GM06990 (cell line): ENCODE measurements around the gene ICA1.
"Not testable (repeated sequence)": the region's sequence is repeated elsewhere in the genome, so short reads cannot be mapped to it uniquely, and the experiment has no call there.

Experiments used
- DNase-seq: peaks from one replicate; pipeline ENCODE4 v3.0.0-alpha.2; 2011; ENCODE audit not compliant: insufficient read length; ENCODE audit errors: extremely low read depth
- H3K27me3 ChIP-seq: replicated peaks from 2 replicates; pipeline ENCODE4 v1.6.0; 2011; ENCODE audit warnings: low read length; ENCODE audit not compliant: control insufficient read depth, insufficient read depth
- H3K36me3 ChIP-seq: 2 replicates; pipeline ENCODE4 v1.5.1; 2011; ENCODE audit warnings: low read length; ENCODE audit not compliant: control insufficient read depth, insufficient read depth
- H3K4me3 ChIP-seq: replicated peaks from 2 replicates; pipeline ENCODE4 v1.5.1; 2011; ENCODE audit warnings: low read depth, mild to moderate bottlenecking, control low read depth, low read length
- CTCF ChIP-seq: IDR thresholded peaks from 2 replicates; pipeline ENCODE4 v1.5.1; 2011; ENCODE audit warnings: low read length, control low read depth, mild to moderate bottlenecking, inconsistent platforms; ENCODE audit not compliant: insufficient read depth, poor library complexity, severe bottlenecking

ICA1 gene

GRCh38 chr7:8254215-8254614 lies 7.8 kb downstream of the ICA1 start:
- H3K4me3 ChIP-seq, result no peak overlapping the region
- DNase-seq, result no peak
- no peaks in the 10 kb centered on the region for H3K36me3 ChIP-seq
- no peaks in the 10 kb centered on the region for H3K27me3 ChIP-seq
- no peak for TF ChIP-seq CTCF

DNA sequence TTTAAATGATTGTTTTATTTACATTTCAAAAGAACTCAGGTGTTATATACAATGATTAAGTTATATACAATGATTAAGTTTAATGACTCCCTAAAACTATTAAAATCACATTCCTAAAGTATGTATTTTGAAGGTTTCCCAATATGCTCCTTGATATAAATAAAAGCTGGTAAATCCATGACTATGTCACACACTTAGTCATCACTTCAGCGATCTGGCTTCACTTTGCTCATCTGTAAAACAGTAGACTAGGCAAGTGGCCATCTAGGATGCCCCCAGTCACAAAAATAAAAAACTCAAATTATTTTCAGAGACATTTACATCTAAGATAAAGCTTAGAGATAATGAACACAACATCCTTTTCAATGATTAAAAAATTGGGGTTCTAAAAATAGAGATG lies 10.8 kb downstream of the ICA1 start:
- Histone ChIP-seq H3K4me3 (no peak overlapping the region), H3K36me3 (no peaks in the 10 kb centered on the region), H3K27me3 (no peaks in the 10 kb centered on the region)
- TF ChIP-seq CTCF, result no peak
- DNase-seq, result no peak

DNA sequence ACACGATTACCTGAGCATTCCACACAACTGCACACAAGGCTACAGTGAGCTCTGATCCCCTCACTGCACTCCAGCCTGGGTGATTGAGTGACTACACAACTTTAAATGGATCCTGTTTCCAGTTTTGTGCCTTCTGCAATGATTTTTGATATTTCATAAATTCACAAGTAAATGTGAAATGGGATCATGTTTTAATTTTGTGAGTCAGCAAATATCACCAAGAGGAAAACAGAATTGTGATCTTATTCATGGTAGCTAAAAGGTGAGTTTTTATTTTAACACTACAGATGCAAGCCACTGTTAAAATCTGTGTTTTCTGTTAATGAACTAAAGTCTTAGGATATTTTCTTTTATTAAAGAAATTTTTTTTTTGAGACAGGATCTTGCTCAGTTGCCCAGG lies 11.4 kb downstream of the ICA1 start:
- H3K36me3 ChIP-seq, result no peaks in the 10 kb centered on the region
- DNase-seq, result no peak
- no peak for TF ChIP-seq CTCF
- H3K27me3 ChIP-seq, result no peaks in the 10 kb centered on the region
- H3K4me3 ChIP-seq, result no peak overlapping the region

DNA sequence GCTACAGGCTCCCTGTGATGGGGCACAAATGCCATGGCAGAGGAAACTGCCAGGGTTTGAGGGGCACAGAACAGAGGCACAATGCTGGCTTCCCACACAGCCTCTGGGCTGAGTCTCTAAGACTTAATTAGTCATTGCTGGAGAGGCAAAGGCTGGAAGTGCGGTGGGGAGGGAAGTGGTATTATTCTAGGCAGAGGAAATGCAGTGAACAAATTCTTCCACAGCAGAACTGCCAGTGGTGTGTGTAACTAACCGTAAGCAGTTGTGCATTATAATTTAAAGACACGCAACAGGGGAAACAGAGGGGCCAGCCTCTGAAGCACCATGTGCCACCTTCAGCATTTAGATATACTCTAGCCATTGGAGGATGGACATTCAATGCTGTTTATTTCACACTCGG lies 12.8 kb downstream of the ICA1 start:
- no peak for TF ChIP-seq CTCF
- DNase-seq, result no peak
- no peaks in the 10 kb centered on the region for H3K36me3 ChIP-seq
- no peak overlapping the region for H3K4me3 ChIP-seq
- no peaks in the 10 kb centered on the region for H3K27me3 ChIP-seq

DNA sequence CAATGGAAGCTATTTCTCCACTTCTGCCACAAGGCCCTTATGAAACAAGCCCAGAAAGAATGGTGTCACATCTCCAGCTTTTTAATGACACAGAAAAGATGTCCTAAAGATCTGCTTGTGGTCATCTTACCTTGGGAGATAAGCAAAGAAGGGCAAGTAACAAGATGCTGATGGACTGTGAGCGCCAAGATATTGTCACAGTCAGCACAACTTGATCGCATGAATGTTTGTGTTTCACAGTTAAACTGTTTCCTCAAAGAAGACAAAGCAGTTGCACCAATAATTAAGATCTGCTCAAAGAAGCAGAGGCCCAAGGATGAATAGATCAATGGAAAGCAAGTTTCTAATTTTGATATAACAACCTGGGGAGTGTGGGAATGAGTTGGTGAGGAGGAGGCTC lies 15.9 kb downstream of the ICA1 start:
- Histone ChIP-seq H3K27me3 (no peaks in the 10 kb centered on the region), H3K36me3 (no peaks in the 10 kb centered on the region), H3K4me3 (no peak overlapping the region)
- no peak for DNase-seq
- no peak for TF ChIP-seq CTCF

- H3K4me3 ChIP-seq, H3K36me3 ChIP-seq, H3K27me3 ChIP-seq, DNase-seq: not testable (repeated sequence)
Measured at GRCh38 chr7:8245032-8245431, 16.9 kb downstream of the ICA1 start.

- DNase-seq, H3K36me3 ChIP-seq, H3K4me3 ChIP-seq, H3K27me3 ChIP-seq: not testable (repeated sequence)
Measured at GRCh38 chr7:8243059-8243458, 18.9 kb downstream of the ICA1 start.

- not testable (repeated sequence) for H3K36me3 ChIP-seq, H3K4me3 ChIP-seq, H3K27me3 ChIP-seq, DNase-seq
Measured at GRCh38 chr7:8239702-8240362, 22.1 kb downstream of the ICA1 start.
